Measurements from ENCODE around the gene UCMA. TPM values are rescaled to one million over a fixed set of nuclear protein-coding genes. Genes with fewer than 3 reads are reported as not detected.
"Not testable (repeated sequence)": the region's sequence is repeated elsewhere in the genome, so short reads cannot be mapped to it uniquely, and the experiment has no call there.

UCMA gene
- total and polyA plus RNA-seq, 2 experiments from 2014 or later: not detected

GRCh38 chr10:13257621-13258140, 23.5 kb upstream of the UCMA start:
- no peak overlapping the region for H3K27ac ChIP-seq
- H3K4me3 ChIP-seq: no peak overlapping the region
- no peaks in the 10 kb centered on the region for H3K36me3 ChIP-seq
- H3K9me3 ChIP-seq (ENCODE audit: low read depth): no peaks in the 10 kb centered on the region
- H3K4me1 ChIP-seq (ENCODE audit: low read depth): no peaks in the 10 kb centered on the region
- TF ChIP-seq, protein P1, sequence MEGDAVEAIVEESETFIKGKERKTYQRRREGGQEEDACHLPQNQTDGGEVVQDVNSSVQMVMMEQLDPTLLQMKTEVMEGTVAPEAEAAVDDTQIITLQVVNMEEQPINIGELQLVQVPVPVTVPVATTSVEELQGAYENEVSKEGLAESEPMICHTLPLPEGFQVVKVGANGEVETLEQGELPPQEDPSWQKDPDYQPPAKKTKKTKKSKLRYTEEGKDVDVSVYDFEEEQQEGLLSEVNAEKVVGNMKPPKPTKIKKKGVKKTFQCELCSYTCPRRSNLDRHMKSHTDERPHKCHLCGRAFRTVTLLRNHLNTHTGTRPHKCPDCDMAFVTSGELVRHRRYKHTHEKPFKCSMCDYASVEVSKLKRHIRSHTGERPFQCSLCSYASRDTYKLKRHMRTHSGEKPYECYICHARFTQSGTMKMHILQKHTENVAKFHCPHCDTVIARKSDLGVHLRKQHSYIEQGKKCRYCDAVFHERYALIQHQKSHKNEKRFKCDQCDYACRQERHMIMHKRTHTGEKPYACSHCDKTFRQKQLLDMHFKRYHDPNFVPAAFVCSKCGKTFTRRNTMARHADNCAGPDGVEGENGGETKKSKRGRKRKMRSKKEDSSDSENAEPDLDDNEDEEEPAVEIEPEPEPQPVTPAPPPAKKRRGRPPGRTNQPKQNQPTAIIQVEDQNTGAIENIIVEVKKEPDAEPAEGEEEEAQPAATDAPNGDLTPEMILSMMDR (IDR thresholded peaks at IDR 0.05; ENCODE audit: low read depth, low read length): no peak
- DNase-seq (ENCODE audit: low read depth in 1 of 2, low spot score in 1 of 2): no peak
- no peaks in the 10 kb centered on the region for H3K27me3 ChIP-seq

DNA sequence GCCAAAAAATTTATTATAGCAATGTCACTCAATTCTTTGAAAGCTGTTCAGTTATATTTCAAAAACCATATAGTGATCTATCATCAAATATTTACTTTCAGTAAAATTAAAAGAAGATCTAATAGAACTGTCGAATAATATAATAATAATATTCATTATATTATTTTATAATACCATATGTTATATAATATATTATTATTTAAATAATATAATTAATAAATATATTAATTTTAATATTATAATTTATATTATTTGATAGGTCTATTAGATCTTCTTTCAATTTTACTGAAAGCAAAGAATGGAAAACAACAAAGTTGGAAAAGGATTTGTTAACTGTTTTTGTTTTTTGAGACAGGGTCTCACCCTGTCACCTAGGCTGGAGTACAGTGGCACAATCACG, 22.5 kb upstream of the UCMA start:
- DNase-seq (ENCODE audit: low read depth in 1 of 2, low spot score in 1 of 2): no peak
- Histone ChIP-seq H3K4me1 (ENCODE audit: low read depth) (no peaks in the 10 kb centered on the region), H3K4me3 (no peak overlapping the region), H3K36me3 (no peaks in the 10 kb centered on the region), H3K9me3 (ENCODE audit: low read depth) (no peaks in the 10 kb centered on the region), H3K27me3 (no peaks in the 10 kb centered on the region), H3K27ac (no peak overlapping the region)
- TF ChIP-seq, protein P1 (IDR thresholded peaks at IDR 0.05; ENCODE audit: low read depth, low read length): no peak

- no peak for DNase-seq (ENCODE audit: low read depth in 1 of 2, low spot score in 1 of 2)
- Histone ChIP-seq H3K27ac (no peak overlapping the region), H3K27me3 (no peaks in the 10 kb centered on the region), H3K4me1 (ENCODE audit: low read depth) (no peaks in the 10 kb centered on the region), H3K36me3 (no peaks in the 10 kb centered on the region), H3K4me3 (no peak overlapping the region), H3K9me3 (ENCODE audit: low read depth) (no peaks in the 10 kb centered on the region)
- TF ChIP-seq, protein P1 (IDR thresholded peaks at IDR 0.05; ENCODE audit: low read depth, low read length): no peak
These were observed 19.6 kb upstream of the UCMA start for GRCh38 chr10:13253726-13254125.

- TF ChIP-seq, protein P1 (IDR thresholded peaks at IDR 0.05; ENCODE audit: low read depth, low read length): no peak
- H3K4me1 ChIP-seq (ENCODE audit: low read depth): no peaks in the 10 kb centered on the region
- H3K27ac ChIP-seq: no peak overlapping the region
- H3K27me3 ChIP-seq: no peaks in the 10 kb centered on the region
- no peak for DNase-seq (ENCODE audit: low read depth in 1 of 2, low spot score in 1 of 2)
- H3K36me3 ChIP-seq: no peaks in the 10 kb centered on the region
- no peak overlapping the region for H3K4me3 ChIP-seq
- H3K9me3 ChIP-seq (ENCODE audit: low read depth): no peaks in the 10 kb centered on the region
These were observed 13.6 kb upstream of the UCMA start for GRCh38 chr10:13247784-13248183.

GRCh38 chr10:13247246-13247645, 13.1 kb upstream of the UCMA start:
- Histone ChIP-seq H3K36me3 (no peaks in the 10 kb centered on the region), H3K4me3 (no peak overlapping the region), H3K27me3 (no peaks in the 10 kb centered on the region), H3K27ac (no peak overlapping the region), H3K4me1 (ENCODE audit: low read depth) (no peaks in the 10 kb centered on the region), H3K9me3 (ENCODE audit: low read depth) (no peaks in the 10 kb centered on the region)
- no peak for DNase-seq (ENCODE audit: low read depth in 1 of 2, low spot score in 1 of 2)
- TF ChIP-seq, protein P1 (IDR thresholded peaks at IDR 0.05; ENCODE audit: low read depth, low read length): no peak

DNA sequence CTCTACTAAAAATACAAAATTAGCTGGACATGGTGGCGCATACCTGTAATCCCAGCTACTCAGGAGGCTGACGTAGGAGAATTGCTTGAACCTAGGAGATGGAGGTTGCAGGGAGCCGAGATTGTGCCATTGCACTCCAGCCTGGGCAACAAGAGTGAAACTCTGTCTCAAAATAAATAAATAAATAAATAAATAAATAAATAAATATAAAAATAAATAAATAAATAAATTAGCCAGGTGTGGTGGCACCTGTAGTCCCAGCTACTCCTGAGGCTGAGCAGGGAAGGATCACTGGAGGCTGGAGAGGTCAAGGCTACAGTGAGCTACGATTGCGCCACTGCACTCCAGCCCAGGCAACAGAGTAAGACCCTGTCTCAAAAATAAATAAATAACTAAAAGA, 8.1 kb upstream of the UCMA start:
- not testable (repeated sequence) for H3K9me3 ChIP-seq (ENCODE audit: low read depth); H3K27ac ChIP-seq; H3K36me3 ChIP-seq; H3K4me3 ChIP-seq; H3K27me3 ChIP-seq; H3K4me1 ChIP-seq (ENCODE audit: low read depth); DNase-seq (ENCODE audit: low read depth in 1 of 2, low spot score in 1 of 2)
